Hepatocyte (in vitro differentiated cells): ENCODE results near the gene CT47C1.

Source experiments
- EZH2 ChIP-seq: fragments of 200-600 bp; sonication (generic); IDR thresholded peaks from 2 replicates; pipeline ENCODE4 v1.6.1; 2016; ENCODE audit warnings: antibody characterized with exemption, mild to moderate bottlenecking, borderline replicate concordance
- EZH2phosphoT487 ChIP-seq: fragments of 200-600 bp; sonication (generic); IDR thresholded peaks from one replicate; pipeline ENCODE4 v1.6.1; 2018; ENCODE audit warnings: antibody characterized with exemption, mild to moderate bottlenecking, low read depth, moderate library complexity; ENCODE audit not compliant: unreplicated experiment, severe bottlenecking
- TF ChIP-seq, protein P1 (sequence below): fragments of 200-600 bp; sonication (generic); IDR thresholded peaks from 2 replicates; pipeline ENCODE4 v1.5.1; 2016; ENCODE audit warnings: antibody characterized with exemption, mild to moderate bottlenecking; ENCODE audit not compliant: poor library complexity

DNA sequence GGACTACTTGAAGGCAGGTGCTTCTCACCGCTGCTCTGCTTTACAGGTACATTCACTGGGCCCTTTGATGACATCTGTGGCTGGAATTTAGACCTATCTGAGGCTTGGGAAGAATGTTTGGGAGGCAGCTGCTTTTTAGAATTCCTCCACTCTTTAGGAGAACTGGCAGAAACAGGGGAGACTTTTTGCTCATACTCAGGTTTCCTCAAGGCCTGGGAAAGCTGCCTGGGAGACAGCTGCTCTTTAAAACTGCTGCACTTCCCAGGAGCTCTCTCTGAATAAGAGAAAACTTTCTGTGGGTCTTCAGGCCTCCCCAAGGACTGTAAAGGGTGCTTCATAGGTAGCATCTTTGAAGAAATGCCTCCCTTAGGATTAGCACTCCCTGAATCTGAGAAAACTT is 14.3 kb downstream of the CT47C1 start:
- TF ChIP-seq, protein P1, sequence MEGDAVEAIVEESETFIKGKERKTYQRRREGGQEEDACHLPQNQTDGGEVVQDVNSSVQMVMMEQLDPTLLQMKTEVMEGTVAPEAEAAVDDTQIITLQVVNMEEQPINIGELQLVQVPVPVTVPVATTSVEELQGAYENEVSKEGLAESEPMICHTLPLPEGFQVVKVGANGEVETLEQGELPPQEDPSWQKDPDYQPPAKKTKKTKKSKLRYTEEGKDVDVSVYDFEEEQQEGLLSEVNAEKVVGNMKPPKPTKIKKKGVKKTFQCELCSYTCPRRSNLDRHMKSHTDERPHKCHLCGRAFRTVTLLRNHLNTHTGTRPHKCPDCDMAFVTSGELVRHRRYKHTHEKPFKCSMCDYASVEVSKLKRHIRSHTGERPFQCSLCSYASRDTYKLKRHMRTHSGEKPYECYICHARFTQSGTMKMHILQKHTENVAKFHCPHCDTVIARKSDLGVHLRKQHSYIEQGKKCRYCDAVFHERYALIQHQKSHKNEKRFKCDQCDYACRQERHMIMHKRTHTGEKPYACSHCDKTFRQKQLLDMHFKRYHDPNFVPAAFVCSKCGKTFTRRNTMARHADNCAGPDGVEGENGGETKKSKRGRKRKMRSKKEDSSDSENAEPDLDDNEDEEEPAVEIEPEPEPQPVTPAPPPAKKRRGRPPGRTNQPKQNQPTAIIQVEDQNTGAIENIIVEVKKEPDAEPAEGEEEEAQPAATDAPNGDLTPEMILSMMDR: no peak
- TF ChIP-seq EZH2 (no peak), EZH2phosphoT487 (no peak)
